NOMO-1 treated with DMSO at 0.1 percent for 48 hours (cell line): ENCODE measurements around the gene DYNLT4.

Source experiments
- DNase-seq: peaks from one replicate; lab custom pipeline; 2025; ENCODE audit not compliant: unreplicated experiment; lab: John Stamatoyannopoulos, UW

DYNLT4 gene

DNA sequence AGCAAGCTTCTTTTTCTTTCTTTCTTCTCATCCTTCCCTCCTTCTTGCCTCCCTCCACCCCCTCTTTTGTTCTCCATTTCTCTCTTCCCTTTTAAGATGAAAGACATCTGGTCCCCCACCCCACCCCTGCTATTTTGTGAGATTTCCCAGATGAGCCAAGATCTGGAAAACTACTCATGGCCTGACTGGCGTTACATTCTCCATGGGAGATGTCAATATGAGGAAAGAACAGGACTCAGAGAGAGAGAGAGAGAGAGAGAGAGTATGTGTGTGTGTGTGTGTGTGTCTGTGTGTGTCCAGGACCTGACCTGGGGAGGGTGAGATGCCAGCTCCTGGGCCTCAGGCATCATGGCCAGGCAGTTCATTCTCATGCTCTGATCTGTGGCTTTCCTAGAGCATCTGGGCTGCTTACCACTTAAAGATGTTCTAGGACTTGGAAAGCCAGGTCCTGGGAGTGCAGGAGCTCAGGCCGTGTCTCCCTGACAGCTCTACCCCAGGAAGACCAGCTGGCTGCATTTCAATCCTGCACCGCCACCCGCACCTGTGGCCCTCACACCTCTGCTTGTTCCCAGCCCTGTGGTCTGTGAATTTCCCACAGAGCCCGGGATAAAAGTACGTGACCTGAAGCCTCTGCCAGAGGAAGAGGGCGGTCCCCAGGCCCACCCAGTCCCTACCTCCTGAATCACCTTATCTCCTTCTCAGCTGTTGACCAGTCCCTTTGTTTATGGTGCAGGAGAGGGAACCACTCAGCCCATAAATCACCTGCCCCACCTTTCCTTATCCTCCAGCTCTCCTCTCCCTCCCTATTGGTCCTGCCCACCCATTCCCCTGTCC lies 16.0 kb downstream of the DYNLT4 start:
- no peak for DNase-seq

- no peak for DNase-seq
These were observed 18.9 kb downstream of the DYNLT4 start, which contains the start of gene BEST4 for GRCh38 chr1:44788120-44788860. TSS of gene BEST4 (minus strand) at chr1:44788170. CDS start at chr1:44787705, 465 bp downstream.

DNA sequence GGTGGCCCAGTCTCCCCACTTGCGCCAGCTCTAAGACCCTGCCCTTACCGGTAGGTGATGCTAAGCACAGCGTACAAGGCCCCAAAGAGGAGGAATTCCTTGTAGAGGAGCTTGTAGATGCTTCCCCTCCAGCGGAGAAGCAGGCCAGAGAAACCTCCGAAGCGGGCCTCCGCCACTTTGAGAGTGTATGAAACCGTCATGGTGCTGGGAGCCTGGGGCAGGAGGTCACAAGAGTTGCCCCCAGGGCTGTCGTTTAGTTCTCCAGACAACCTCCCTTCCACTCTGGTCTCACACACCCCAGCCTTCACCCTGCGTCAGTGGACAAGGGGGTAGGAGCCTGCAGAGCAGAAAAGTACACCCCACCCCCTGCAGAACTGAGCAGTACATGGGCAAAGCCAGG lies 19.6 kb downstream of the DYNLT4 start:
- DNase-seq, result no peak

GRCh38 chr1:44786841-44787426 lies 20.2 kb downstream of the DYNLT4 start:
- DNase-seq, result no peak

DNA sequence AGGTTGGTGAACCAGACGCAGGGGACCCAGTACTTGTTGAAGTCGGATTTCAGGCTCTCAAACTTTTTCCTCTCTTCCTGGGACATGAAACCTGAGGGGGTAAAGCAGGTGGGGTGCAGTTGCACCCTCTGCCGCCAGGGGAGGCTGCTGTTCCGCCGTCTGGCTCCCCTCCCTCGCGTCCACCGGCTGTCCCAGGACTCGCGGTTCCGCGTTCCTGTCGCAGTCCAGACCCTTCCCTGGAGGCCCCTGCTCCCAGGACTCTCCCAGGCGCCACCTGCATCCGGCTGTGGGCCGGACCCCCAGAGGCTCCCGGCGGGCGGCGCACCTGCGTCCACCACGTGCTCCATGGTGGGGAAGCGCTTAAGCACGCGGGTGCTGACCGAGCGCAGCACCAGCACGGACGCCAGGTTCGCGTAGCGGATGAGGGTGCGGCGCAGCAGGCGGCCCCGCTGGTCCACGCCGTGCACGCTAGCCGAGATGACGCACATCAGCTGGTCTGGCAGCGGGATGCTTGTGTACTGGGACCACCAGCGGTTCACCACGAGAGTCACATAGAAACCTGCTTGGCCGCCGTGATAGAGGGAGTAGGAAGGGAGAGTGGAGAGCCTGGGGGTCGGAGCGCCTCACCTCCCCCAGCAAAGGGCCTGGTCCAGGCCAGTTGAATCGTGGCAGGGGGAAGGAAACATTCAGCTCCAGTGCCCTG lies 20.9 kb downstream of the DYNLT4 start:
- peak; percentile 61 for DNase-seq

DNA sequence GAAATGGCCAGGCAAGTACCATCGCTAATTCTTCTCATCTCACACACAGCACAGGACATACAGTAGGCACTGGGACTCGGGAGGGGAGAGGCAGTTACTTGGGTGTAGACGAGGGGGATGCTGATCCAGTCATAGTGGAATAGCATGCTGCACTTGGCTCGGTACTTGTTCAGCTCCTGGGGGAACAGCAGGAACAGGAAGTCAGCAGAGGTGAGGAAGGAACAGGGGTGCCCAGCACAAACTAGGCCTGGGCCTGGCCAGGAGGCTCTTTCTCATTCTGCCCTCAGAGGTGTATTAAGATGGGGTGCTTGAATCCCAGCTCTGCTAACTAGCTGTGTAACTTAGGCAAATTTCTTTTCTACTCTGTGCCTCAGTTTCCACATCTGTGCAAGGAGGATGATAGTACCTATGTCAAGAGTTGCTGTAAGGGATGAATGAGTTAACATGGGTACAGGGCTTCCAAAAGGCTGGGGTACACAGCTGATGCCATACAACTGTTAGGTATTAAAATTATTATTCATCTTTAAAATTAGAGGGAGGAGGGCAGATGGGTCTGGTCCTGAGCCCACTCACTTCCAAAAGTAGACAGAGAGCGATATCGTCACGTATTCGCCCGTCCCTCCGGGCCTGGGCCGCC lies 21.5 kb downstream of the DYNLT4 start:
- no peak for DNase-seq

DNA sequence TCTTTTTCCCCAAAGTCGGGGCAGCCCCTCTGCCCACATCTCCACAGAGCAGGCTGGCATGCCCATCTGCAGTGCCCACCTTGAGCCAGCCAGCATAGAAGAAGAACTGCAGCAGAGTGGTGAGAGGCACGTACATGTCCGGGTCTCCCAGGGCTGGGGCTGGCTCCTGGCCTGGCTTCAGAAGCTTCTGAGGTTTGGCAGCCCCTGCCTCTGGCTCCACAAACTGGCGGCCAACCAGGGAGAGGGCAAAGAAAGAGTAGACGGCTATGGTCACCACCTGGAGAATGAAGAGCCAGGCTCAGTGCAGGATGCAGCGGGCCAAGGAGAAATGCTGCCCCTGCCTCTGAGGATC lies 22.1 kb downstream of the DYNLT4 start:
- no peak for DNase-seq

- DNase-seq, result no peak
These were observed 22.8 kb downstream of the DYNLT4 start for GRCh38 chr1:44784094-44785028.

DNA sequence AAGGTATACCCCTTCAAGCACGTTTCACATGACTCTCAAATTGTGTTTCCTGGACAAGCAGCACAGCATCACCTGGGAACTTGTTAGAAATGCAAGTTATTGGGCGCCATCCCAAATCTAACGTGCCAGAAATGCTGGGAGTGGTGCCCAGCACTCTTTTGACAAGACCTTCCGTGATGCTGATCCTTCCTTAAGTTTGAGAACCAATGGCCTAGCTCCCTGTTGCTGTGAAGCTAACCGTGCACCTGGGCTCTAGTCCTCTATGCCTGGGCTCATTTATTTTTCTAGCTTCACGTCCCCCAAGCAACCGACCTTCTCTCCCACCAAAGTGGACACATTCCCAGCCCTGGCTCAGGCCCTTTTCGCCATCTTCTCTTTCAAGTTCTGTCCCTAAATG lies 23.5 kb downstream of the DYNLT4 start:
- no peak for DNase-seq

DNA sequence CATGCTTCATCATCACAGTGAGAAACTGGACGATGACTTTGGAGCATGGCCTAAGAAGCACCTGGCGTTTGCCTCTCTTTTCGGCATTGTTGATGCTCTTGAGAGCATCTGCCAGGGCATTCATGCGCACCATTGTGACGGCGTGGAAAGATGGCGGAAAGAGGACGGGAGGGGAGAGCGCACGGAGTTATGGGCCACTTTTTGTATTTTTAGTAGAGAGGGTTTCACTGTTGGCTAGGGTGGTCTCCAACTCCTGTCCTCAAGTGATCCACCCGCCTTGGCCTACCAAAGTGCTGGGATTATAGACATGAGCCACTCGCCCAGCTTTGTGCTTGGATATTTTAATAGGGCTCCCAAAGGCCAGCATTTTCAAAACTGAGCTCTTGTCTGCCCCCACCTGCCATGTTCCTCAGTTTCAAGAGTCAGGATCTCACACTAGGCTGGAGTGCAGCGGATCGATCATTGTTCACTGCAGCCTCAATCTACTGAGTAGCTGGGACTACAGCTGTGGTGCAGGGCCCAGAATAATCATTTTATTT lies 26.5 kb downstream of the DYNLT4 start:
- no peak for DNase-seq

- DNase-seq, result no peak
These were observed 28.2 kb downstream of the DYNLT4 start for GRCh38 chr1:44778705-44779576.

GRCh38 chr1:44777969-44778635 lies 29.0 kb downstream of the DYNLT4 start:
- DNase-seq, result peak; percentile 26

- DNase-seq, result no peak
These were observed 29.6 kb downstream of the DYNLT4 start for GRCh38 chr1:44777547-44777946.

GRCh38 chr1:44776730-44777068 lies 30.5 kb downstream of the DYNLT4 start:
- DNase-seq, result no peak

- DNase-seq, result peak; percentile 38
These were observed 31.0 kb downstream of the DYNLT4 start for GRCh38 chr1:44775930-44776729.

- DNase-seq, result peak; percentile 83
These were observed 31.8 kb downstream of the DYNLT4 start, which contains the start of gene RPS8 for GRCh38 chr1:44775078-44775929. TSS of gene RPS8 (plus strand) at chr1:44775540. CDS start at chr1:44775597, 57 bp downstream.
